GM23248 (cell line): ENCODE data around the gene AQR.

Experiments
- EZH2 ChIP-seq: fragments of 200-600 bp; sonication (generic); IDR thresholded peaks from 2 replicates; pipeline ENCODE4 v1.6.1; 2018; ENCODE audit warnings: antibody characterized with exemption, mild to moderate bottlenecking; ENCODE audit not compliant: insufficient read depth, poor library complexity, severe bottlenecking
- EZH2phosphoT487 ChIP-seq: fragments of 200-600 bp; sonication (generic); IDR thresholded peaks from 2 replicates; pipeline ENCODE4 v1.6.1; 2018; ENCODE audit warnings: antibody characterized with exemption, moderate library complexity, mild to moderate bottlenecking, low read depth; ENCODE audit not compliant: insufficient read depth

- no peak for TF ChIP-seq EZH2phosphoT487
- TF ChIP-seq EZH2: no peak
Observed at GRCh38 chr15:34900748-34901147, 68.8 kb downstream of the AQR start.
